Upper lobe of left lung (tissue), 6 donors: Measurements from ENCODE around the gene HMGN2. TPM values are rescaled to one million over a fixed set of nuclear protein-coding genes. Genes with fewer than 3 reads are reported as not detected.

Experiments used
- ATAC-seq, 2 donors: fragments of 200-7000 bp; cut with Tn5 transposase; one replicate each; pipeline ENCODE4 v1.9.1; 2022; ENCODE audit warnings: mild to moderate bottlenecking in 2 of 2, moderate library complexity in 2 of 2; ENCODE audit not compliant: low FRiP score in 2 of 2
- DNase-seq, 2 donors: peaks; one replicate each; pipeline ENCODE4 v3.0.0-alpha.2; 2019 to 2020
- H3K27ac ChIP-seq, 4 donors: fragments of 200-600 bp; sonication (generic); one replicate each; pipeline ENCODE4 v1.5.1; 2016 to 2019
- H3K27me3 ChIP-seq, 4 donors: fragments of 200-600 bp; sonication (generic); one replicate each; pipeline ENCODE4 v1.5.1; 2017 to 2019
- H3K36me3 ChIP-seq, 4 donors: fragments of 200-600 bp; sonication (generic); one replicate each; pipeline ENCODE4 v1.5.1; 2016 to 2019
- H3K4me1 ChIP-seq, 4 donors: fragments of 200-600 bp; sonication (generic); one replicate each; pipeline ENCODE4 v1.5.1; 2018 to 2019
- H3K4me3 ChIP-seq, 4 donors: fragments of 200-600 bp; sonication (generic); one replicate each; pipeline ENCODE4 v1.5.1; 2017 to 2019; ENCODE audit warnings: mild to moderate bottlenecking in 2 of 4, moderate library complexity in 1 of 4
- H3K9me3 ChIP-seq, 4 donors: fragments of 200-600 bp; sonication (generic); one replicate each; pipeline ENCODE4 v1.5.1; 2018 to 2019
- EP300 ChIP-seq, 4 donors: sonication (generic); formaldehyde crosslinking; IDR thresholded peaks; one replicate each; pipeline ENCODE4 v1.5.1; 2017; ENCODE audit warnings: antibody characterized with exemption in 4 of 4, control low read depth in 2 of 4
- POLR2A ChIP-seq, 4 donors: fragments of 450-650 bp; IDR thresholded peaks; one replicate each; pipeline ENCODE4 v1.5.1; 2016 to 2017; ENCODE audit warnings: antibody characterized with exemption in 4 of 4, mild to moderate bottlenecking in 2 of 4
- POLR2AphosphoS5 ChIP-seq, 2 donors: sonication (generic); formaldehyde crosslinking; IDR thresholded peaks; one replicate each; pipeline ENCODE4 v1.5.1; 2017; ENCODE audit warnings: antibody characterized with exemption in 2 of 2
- WGBS, 2 donors: methylation state at CpG; one replicate each; pipeline ENCODE4 v1.1.5; 2017 to 2018; 5-methylcytosine and 5-hydroxymethylcytosine counted together
- total RNA-seq, 6 donors: library from RNA; depleted of rRNA in 4 of 6; stranded (reverse); fragments of >200 nt in 4 of 6; gene quantifications; one replicate each; pipeline versions ENCODE4 v1.1.0 to v1.2.1, GENCODE V29; 2016 to 2021
- TF ChIP-seq, protein P1 (sequence below), 6 experiments: fragments of 450-650 bp in 4 of 6; fragments of 200-600 bp in 2 of 6; sonication (generic) in 2 of 6; IDR thresholded peaks; one replicate each; pipeline ENCODE4 v1.5.1; 2016 to 2019; ENCODE audit warnings: antibody characterized with exemption in 6 of 6
- donor health status: DM: no; HTN: no; CAD: no; lungs with moderate emphysema.
- donor health status: DM: no; HTN: yes; CAD: no; lungs with severe emphysema.

The HMGN2 gene
- total RNA-seq, 6 donors from 2014 or later, result 166 to 378 (median 267) TPM

DNA sequence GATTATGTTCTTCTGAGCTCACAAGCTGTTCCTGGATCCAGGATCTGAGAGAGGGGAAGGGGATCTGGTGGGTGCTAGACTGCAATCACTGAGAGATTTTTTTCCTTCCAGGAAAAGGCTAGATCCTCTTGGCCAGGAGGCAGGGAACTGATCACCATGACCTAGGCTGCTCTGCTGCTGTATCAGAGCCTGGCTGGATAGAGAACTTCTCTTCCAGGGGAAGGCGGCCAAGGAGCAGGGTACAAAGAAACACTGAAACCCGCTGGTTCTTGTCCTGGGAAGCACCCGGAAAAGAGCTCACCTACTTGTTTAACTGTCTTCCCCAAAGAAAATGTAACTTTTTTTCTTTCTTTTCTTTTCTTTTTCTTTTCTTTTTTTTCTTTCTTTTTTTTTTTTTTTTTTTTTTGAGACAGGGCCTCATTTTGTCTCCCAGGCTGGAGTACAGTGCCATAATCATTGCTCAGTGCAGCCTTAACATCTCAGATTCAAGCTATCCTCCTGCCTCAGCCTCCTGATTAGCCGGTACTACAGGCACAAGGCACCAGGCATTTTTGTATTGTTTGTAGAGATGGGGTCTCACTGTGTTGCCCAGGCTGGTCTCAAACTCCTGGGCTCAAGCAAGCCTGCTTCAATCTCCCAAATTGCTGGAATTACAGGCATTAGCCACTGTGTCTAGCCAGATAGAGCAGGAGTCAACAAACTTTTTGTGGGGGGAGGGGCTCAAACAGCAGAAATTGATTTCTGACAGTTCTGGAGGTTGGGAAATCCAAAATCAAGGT is 44.9 kb downstream of the HMGN2 start:
- Histone ChIP-seq H3K27me3 (no peaks in the 10 kb centered on the region), H3K4me1 (peaks cover 0 to 5% (median 1%) of the 10 kb centered on the region in 4 donors), H3K4me3 (no peak overlapping the region), H3K36me3 (no peaks in the 10 kb centered on the region), H3K9me3 (no peaks in the 10 kb centered on the region), H3K27ac (no peak overlapping the region)
- 95 to 100% methylated on average over 4 of the region's 4 CpGs for WGBS, 2 donors
- TF ChIP-seq EP300 (IDR thresholded peaks at IDR 0.05) (no peak), POLR2AphosphoS5 (IDR thresholded peaks at IDR 0.05) (no peak), POLR2A (IDR thresholded peaks at IDR 0.05) (no peak)
- TF ChIP-seq, protein P1, sequence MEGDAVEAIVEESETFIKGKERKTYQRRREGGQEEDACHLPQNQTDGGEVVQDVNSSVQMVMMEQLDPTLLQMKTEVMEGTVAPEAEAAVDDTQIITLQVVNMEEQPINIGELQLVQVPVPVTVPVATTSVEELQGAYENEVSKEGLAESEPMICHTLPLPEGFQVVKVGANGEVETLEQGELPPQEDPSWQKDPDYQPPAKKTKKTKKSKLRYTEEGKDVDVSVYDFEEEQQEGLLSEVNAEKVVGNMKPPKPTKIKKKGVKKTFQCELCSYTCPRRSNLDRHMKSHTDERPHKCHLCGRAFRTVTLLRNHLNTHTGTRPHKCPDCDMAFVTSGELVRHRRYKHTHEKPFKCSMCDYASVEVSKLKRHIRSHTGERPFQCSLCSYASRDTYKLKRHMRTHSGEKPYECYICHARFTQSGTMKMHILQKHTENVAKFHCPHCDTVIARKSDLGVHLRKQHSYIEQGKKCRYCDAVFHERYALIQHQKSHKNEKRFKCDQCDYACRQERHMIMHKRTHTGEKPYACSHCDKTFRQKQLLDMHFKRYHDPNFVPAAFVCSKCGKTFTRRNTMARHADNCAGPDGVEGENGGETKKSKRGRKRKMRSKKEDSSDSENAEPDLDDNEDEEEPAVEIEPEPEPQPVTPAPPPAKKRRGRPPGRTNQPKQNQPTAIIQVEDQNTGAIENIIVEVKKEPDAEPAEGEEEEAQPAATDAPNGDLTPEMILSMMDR (IDR thresholded peaks at IDR 0.05), result no peak
- DNase-seq, result no peak
- no peak for ATAC-seq

DNA sequence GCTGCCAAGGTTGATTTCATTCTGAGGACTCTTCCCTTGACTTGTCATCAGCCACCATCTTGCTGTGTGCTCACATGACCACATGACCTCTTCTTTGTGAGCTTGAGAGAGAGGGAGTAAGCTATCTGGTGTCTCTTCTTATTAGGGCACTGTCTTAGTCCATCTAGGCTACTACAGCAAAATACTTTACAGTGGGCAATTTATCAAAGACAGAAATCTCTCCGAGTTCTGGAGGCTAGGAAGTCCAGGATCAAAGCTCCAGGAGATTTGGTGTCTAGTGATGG is 45.5 kb downstream of the HMGN2 start:
- DNase-seq, result no peak
- Histone ChIP-seq H3K27ac (no peak overlapping the region), H3K9me3 (no peaks in the 10 kb centered on the region), H3K27me3 (no peaks in the 10 kb centered on the region), H3K4me3 (no peak overlapping the region), H3K36me3 (no peaks in the 10 kb centered on the region), H3K4me1 (peaks cover 0 to 5% (median 1%) of the 10 kb centered on the region in 4 donors)
- TF ChIP-seq, protein P1 (IDR thresholded peaks at IDR 0.05), result no peak
- TF ChIP-seq POLR2A (IDR thresholded peaks at IDR 0.05) (no peak), EP300 (IDR thresholded peaks at IDR 0.05) (no peak), POLR2AphosphoS5 (IDR thresholded peaks at IDR 0.05) (no peak)
- 78 to 90% methylated on average over 1 of the region's 1 CpG for WGBS, 2 donors
- no peak for ATAC-seq

DNA sequence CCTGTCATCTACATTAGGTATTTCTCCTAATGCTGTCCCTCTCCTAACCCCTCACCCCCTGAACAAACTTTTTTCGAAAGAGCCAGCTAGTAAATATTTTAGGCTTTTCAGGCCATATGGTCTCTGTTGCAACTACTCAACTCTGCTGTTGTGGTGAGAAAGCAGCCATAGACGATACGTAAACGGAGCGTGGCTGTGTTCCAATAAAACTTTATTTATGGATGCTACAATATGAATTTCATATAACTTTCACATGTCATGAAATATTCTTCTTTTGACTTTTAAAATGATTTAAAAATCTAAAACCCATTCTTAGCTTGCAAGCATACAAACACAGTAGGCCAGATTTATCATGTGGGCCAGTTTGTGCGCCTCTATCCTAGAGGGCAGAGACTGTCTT is 46.1 kb downstream of the HMGN2 start:
- no peak for DNase-seq
- Histone ChIP-seq H3K36me3 (no peaks in the 10 kb centered on the region), H3K9me3 (no peaks in the 10 kb centered on the region), H3K4me1 (peaks cover 0 to 5% (median 1%) of the 10 kb centered on the region in 4 donors), H3K4me3 (no peak overlapping the region), H3K27me3 (no peaks in the 10 kb centered on the region), H3K27ac (no peak overlapping the region)
- ATAC-seq, result no peak
- WGBS, 2 donors, result 89% methylated on average over 6 of the region's 6 CpGs
- TF ChIP-seq, protein P1 (IDR thresholded peaks at IDR 0.05), result no peak
- TF ChIP-seq POLR2A (IDR thresholded peaks at IDR 0.05), result no peak
- no peak for TF ChIP-seq POLR2AphosphoS5 (IDR thresholded peaks at IDR 0.05)
- TF ChIP-seq EP300 (IDR thresholded peaks at IDR 0.05), result no peak

DNA sequence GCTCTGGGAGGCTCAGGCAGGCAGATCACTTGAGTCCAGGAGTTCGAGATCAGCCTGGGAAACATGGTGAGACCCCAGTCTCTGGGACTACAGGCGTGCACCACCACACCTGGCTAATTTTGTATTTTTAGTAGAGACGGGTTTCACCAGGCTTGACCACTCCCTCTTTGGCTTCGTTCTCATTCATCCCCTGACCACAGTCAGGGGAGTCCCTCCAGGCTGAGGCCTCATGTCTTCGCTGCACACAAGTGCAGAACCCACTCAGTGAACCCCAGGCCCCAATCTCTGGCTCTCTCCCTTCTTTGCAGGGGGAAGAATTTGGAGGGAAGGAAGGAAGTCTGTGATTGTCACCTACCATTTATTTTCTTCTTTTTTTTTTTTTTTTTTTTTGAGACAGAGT is 48.1 kb downstream of the HMGN2 start:
- 86 to 95% methylated on average over 5 of the region's 5 CpGs for WGBS, 2 donors
- H3K36me3 ChIP-seq, result no peaks in the 10 kb centered on the region
- no peaks in the 10 kb centered on the region for H3K27me3 ChIP-seq
- H3K27ac ChIP-seq, result peak overlapping the region in 1 of 4 donors; percentile 66
- no peak for ATAC-seq
- H3K4me3 ChIP-seq, result no peak overlapping the region
- peaks cover 0 to 5% (median 1%) of the 10 kb centered on the region in 4 donors for H3K4me1 ChIP-seq
- no peaks in the 10 kb centered on the region for H3K9me3 ChIP-seq
- no peak for DNase-seq
- TF ChIP-seq POLR2AphosphoS5 (IDR thresholded peaks at IDR 0.05) (no peak), POLR2A (IDR thresholded peaks at IDR 0.05) (no peak), EP300 (IDR thresholded peaks at IDR 0.05) (no peak)
- TF ChIP-seq, protein P1 (IDR thresholded peaks at IDR 0.05), result no peak

DNA sequence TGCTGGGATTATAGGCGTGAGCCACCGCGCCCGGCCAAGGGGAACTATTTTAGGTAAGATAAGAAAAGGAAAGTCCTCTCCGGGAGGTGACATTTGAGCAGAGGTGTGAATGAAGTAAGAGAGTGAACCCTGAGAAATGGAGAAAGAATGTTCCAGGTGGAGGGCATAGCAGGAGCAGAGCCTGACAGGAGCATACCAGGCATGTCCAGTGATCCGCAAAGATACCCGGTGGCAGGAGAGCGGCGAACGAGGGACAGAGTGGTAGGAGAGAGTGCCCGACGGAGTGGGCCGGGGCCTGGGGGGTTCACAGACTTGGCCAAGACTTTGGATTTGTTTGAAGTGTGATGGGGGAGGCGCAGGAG is 49.4 kb downstream of the HMGN2 start:
- peaks cover 0 to 5% (median 1%) of the 10 kb centered on the region in 4 donors for H3K4me1 ChIP-seq
- DNase-seq (peak in 1 of 2 donors; percentile 14), ATAC-seq (no peak)
- H3K27me3 ChIP-seq, result no peaks in the 10 kb centered on the region
- H3K4me3 ChIP-seq, result no peak overlapping the region
- no peak overlapping the region for H3K27ac ChIP-seq
- TF ChIP-seq EP300 (IDR thresholded peaks at IDR 0.05) (no peak), POLR2AphosphoS5 (IDR thresholded peaks at IDR 0.05) (no peak), POLR2A (IDR thresholded peaks at IDR 0.05) (no peak)
- TF ChIP-seq, protein P1 (IDR thresholded peaks at IDR 0.05), result no peak
- no peaks in the 10 kb centered on the region for H3K9me3 ChIP-seq
- H3K36me3 ChIP-seq, result no peaks in the 10 kb centered on the region
- 72% methylated on average over 14 of the region's 14 CpGs for WGBS, 2 donors
